NCI-H1417 (cell line): ENCODE results near the gene GGA2.
A peak's percentile ranks its signal among the peaks of the same experiment; 100 is the strongest.
"Not testable (repeated sequence)": the region's sequence is repeated elsewhere in the genome, so short reads cannot be mapped to it uniquely, and the experiment has no call there.

Experiments
- DNase-seq, 3 experiments: peaks; one replicate each; lab custom pipeline; 2025; lab: John Stamatoyannopoulos, UW

GGA2 gene, protein sequence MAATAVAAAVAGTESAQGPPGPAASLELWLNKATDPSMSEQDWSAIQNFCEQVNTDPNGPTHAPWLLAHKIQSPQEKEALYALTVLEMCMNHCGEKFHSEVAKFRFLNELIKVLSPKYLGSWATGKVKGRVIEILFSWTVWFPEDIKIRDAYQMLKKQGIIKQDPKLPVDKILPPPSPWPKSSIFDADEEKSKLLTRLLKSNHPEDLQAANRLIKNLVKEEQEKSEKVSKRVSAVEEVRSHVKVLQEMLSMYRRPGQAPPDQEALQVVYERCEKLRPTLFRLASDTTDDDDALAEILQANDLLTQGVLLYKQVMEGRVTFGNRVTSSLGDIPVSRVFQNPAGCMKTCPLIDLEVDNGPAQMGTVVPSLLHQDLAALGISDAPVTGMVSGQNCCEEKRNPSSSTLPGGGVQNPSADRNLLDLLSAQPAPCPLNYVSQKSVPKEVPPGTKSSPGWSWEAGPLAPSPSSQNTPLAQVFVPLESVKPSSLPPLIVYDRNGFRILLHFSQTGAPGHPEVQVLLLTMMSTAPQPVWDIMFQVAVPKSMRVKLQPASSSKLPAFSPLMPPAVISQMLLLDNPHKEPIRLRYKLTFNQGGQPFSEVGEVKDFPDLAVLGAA

DNA sequence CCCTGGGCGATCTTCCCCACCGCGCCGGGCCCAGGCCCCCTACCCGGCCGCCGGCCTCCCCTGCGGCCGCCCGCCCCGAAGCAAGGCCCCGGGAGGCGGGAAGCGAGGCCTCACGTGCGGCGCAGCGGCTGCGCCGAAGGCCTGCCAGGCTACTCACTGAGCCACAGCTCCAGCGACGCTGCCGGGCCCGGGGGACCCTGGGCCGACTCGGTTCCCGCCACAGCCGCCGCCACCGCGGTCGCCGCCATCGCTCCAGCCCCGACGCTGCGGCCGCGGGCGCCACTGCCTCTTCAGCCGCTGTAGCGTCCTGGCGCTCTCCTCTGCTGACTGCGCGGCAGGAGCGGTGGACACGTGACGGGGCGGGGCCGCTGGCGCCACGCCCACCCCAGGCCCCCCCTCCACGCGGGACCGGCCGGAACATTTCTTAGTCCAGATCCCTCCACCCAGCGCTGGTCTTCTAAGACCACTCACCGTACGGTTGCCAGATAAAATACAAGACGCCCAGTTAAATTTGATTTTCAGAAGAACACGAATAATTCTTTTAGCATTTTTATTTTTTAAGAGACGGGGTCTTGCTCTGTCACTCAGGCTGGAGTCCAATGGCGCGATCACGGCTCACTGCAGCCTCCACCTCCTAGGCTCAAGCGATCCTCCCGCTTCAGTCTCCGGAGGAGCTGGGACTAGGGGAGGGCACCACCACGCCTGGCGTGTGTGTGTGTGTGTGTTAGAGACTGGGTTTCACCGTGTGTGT is at the start of gene GGA2:
TSS of gene GGA2 (minus strand) at position 331 of the 751 bp plus-strand sequence. CDS start at position 248, 83 bp downstream.
- DNase-seq, result peak; percentile 66 to 88 (median 87)

DNA sequence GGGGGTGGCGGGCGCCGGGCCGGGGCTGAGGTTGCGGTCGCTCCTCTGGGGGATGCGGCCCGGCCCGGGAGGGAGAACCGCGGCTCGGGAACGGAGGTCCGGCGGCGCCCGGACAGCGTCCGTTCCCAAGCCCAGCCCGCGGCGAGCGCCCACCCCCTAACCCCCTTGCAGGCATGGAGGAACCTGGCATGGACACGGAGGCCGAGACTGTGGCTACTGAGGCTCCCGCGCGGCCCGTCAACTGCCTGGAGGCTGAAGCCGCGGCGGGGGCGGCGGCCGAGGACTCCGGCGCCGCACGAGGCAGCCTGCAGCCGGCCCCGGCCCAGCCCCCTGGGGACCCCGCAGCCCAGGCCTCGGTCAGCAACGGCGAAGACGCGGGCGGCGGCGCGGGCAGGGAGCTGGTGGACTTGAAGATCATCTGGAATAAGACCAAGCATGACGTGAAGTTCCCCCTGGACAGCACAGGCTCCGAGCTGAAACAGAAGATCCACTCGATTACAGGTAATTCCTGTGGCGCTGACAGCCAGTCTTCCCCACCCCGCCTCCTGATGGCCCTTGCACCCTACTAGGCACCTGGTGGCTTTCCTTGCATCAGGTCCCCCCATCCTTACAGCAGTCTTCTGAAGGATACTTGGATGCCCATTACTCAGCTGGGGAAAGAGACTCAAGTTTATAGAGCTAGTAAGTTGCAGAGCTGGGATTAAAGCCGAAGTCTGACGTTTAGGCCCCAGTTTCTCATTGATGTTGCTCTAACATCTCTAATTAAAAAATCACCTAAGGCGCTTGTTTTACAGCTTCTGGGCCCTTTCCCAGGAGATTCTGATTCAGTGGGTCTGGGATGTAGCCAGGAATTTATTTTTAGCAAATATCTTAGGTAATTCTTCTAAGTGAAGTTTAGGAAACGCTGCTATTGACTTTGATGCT is 47.7 kb upstream of the GGA2 start:
- no peak for DNase-seq

- peak; percentile 89 to 99 (median 98) for DNase-seq
Observed at GRCh38 chr16:23556881-23557778, 46.8 kb upstream of the GGA2 start, which contains the start of the genes EARS2 and UBFD1. TSS of gene EARS2 (minus strand) at chr16:23557350. CDS start at chr16:23557343, 7 bp downstream. TSS of gene UBFD1 (plus strand) at chr16:23557727. CDS start at chr16:23557743, 16 bp downstream.

GRCh38 chr16:23554536-23554935 is 44.2 kb upstream of the GGA2 start:
- no peak for DNase-seq

DNA sequence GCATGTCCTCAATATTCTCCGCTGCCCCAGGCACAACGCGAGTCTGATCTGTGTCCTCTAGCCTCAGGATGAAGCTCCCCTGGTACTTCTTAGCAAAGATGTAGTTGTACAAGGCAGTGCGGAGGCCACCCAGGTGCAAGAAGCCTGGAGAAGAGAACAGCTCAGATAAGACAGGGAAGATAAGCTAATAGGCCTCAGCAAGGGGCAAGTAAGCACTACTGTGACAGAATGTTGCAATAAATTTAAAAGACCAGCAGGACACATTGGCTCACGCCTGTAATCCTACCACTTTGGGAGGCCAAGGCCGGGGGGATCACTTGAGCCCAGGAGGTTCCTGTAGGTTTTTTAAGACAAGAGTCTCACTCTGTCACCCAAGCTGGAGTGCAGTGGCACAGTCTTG is 41.9 kb upstream of the GGA2 start:
- no peak for DNase-seq

- no peak for DNase-seq
Observed at GRCh38 chr16:23549938-23550337, 39.6 kb upstream of the GGA2 start.

GRCh38 chr16:23544436-23544835 is 34.1 kb upstream of the GGA2 start:
- DNase-seq, result no peak

DNA sequence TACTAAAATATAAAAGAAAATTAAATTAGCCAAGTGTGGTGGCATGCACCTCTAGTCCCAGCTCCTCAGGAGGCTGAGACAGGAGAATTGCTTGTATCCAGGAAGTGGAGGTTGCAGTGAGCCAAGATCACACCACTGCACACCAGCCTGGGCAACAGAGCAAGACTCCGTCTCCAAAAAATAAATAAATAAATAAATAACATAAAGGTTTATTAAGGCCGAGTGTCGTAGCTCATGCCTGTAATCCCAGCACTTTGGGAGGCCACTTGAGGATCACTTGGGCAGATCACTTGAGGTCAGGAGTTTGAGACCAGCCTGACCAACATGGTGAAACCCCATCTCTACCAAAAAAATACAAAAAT is 30.5 kb upstream of the GGA2 start:
- DNase-seq, result not testable (repeated sequence)

DNA sequence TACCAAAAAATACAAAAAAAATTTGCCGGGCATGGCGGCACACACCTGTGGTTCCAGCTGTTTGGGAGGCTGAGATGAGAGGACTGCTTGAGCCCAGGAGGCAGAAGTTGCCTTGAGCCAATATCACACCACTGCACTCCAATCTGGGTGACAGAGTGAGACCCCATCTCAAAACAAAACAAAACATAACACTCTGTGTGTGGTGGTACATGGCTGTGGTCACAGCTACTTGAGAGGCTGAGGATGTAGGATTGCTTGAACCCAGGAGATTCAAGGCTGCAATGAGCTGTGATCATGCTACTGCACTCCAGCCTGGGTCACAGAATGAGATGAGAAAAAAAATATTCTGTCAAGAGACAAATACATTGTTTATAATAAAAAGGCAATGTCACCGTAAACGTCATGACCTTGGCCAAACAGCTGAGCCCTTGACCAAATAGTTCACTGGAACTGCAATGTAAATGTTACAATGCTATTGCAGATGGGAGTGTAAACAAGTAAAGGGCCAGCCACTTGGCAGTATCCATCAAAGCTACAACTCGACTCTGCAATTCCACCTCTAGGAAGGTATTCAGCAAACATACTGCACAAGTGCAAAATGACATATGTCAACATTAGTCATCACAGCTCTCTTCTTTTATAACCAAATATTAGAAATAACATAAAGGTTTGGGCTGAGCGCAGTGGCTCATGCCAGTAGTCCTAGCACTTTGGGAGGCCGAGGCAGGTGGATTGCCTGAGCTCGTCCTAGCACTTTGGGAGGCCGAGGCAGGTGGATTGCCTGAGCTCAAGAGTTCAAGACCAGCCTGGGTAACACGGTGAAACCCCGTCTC is 29.9 kb upstream of the GGA2 start:
- peak in 1 of 3 experiments; percentile 23 for DNase-seq

DNA sequence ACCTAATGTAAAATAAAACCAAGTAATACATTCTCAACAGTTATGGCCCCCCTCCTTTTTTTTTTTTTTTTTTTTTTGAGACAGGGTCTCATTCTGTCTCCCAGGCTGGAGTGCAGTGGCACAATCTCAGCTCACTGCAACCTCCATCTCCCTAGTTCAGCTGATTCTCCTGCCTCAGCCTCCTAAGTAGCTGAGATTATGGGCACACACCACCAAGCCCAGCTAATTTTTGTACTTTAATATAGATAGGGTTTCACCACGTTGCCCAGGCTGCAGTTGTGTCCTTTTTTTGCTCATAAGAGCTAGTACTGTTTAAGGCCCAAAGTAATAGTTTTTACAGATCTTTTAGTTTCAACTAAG is 28.6 kb upstream of the GGA2 start:
- DNase-seq, result no peak

DNA sequence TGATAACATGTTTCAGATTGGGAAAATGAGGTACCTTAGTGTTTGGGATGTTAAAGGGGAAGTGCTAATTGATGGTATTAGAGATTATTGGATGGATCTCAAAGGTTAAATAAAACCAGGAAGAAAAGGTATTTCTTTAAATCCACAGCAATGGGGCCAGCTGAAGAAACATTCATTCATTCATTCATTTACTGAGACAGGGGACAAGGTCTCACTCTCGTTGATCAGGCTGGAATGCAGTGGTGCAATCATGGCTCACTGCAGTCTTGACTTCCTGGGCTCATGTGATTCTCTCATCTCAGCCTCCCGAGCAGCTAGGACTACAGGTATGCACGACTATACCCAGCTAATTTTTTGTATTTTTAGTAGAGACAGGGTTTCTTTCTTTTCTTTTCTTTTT is 27.1 kb upstream of the GGA2 start:
- DNase-seq, result no peak

GRCh38 chr16:23535901-23536300 is 25.6 kb upstream of the GGA2 start:
- DNase-seq, result no peak

GRCh38 chr16:23534868-23535860 is 24.9 kb upstream of the GGA2 start:
- no peak for DNase-seq

- no peak for DNase-seq
Observed at GRCh38 chr16:23532448-23532847, 22.2 kb upstream of the GGA2 start.

GRCh38 chr16:23530062-23530461 is 19.8 kb upstream of the GGA2 start:
- no peak for DNase-seq

DNA sequence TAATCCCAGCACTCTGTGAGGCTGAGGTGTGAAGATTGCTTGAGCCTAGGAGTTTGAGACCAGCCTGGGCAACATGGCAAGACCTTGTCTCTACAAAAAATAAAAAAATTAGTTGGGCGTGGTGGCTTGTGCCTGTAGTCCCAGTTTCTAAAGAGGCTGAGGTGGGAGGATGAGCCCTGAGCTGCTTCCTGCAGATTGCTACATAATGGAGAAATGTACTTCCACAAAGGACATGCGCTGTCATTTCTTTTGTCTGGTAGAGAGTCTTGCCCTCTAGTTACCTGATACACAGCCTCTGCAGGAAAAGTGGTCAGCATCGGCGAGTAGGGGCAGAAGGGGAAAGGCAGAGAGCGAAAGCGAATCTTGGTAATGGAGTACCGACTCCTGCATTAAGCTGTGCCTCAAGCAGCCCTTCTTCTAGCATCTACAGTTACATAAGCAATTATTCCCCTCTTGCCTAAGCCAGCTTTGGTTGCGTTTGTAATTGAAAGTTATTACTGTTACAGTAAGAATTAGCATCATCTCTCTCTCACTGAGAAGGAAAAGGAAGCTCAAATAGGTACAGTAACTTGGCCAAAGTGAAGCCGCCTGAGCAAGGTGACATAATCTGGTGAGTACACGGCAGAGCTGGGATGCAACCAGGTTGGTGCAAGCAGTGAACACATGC is 18.5 kb upstream of the GGA2 start:
- DNase-seq, result no peak

DNA sequence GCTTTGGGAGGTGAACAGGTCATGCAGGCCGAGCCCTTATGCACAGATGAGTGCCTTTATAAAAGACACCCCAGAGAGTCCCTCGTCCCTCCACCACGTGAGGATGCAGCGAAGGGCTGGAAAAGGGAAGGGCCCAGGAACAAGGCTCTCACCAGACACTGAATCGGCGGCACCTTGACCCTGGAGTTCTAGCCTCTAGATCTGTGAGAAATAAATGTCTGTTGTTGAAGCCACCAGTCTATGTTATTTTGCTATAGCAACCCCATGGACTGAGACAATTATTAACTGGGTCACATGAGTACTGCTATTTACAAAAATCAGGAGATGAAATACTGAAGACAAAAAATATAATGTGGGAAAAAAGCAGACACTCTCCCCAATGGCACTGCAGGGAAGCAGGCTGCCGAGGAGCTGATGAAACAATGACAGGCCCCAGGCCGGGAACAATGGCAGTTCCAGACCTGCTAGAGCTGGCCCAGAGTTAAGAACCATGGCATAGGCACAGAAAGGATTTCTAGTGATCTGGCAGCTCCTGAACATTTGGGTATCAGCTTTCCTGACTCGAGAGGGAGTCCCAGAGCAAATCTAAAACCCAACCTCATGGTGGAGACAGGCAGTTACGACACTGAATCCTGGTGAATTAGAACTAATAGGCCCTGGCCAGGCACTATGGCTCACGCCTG is 17.8 kb upstream of the GGA2 start:
- no peak for DNase-seq
